ENCODE results near the gene TALDO1. TPM values are rescaled to one million over a fixed set of nuclear protein-coding genes. Genes with fewer than 3 reads are reported as not detected.

TALDO1 gene
- total and polyA plus RNA-seq, 10 donors = 108 to 292 (median 208) TPM

DNA sequence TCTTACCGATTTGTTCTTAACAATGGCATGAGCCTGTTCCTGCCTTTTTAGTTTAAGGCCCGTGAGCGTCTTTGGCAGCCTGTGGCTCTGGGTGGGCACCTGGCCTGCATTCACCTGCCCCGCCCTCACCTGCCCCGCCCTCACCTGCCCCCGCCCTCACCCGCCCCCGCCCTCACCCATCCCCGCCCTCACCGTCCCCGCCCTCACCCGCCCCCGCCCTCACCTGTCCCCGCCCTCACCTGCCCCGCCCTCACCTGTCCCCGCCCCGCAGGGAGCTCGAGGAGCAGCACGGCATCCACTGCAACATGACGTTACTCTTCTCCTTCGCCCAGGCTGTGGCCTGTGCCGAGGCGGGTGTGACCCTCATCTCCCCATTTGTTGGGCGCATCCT, 15.8 kb downstream of the TALDO1 start:
- peaks cover 0 to 12% (median 0%) of the 10 kb centered on the region in 6 donors for H3K4me1 ChIP-seq
- no peaks in the 10 kb centered on the region for H3K9me3 ChIP-seq
- TF ChIP-seq, protein P1, sequence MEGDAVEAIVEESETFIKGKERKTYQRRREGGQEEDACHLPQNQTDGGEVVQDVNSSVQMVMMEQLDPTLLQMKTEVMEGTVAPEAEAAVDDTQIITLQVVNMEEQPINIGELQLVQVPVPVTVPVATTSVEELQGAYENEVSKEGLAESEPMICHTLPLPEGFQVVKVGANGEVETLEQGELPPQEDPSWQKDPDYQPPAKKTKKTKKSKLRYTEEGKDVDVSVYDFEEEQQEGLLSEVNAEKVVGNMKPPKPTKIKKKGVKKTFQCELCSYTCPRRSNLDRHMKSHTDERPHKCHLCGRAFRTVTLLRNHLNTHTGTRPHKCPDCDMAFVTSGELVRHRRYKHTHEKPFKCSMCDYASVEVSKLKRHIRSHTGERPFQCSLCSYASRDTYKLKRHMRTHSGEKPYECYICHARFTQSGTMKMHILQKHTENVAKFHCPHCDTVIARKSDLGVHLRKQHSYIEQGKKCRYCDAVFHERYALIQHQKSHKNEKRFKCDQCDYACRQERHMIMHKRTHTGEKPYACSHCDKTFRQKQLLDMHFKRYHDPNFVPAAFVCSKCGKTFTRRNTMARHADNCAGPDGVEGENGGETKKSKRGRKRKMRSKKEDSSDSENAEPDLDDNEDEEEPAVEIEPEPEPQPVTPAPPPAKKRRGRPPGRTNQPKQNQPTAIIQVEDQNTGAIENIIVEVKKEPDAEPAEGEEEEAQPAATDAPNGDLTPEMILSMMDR (IDR thresholded peaks at IDR 0.05 in 8 of 11, conservative IDR thresholded peaks at IDR 0.05 in 3 of 11) = no peak
- TF ChIP-seq POLR2A (IDR thresholded peaks at IDR 0.05) (no peak), POLR2AphosphoS5 (IDR thresholded peaks at IDR 0.05) (no peak)
- peaks cover 3 to 100% (median 83%) of the 10 kb centered on the region in 6 donors for H3K36me3 ChIP-seq
- no peak overlapping the region for H3K4me3 ChIP-seq
- 83 to 97% (median 89%) methylated on average over 11 to 24 of the region's 24 CpGs for WGBS, 5 donors
- no peaks in the 10 kb centered on the region for H3K27me3 ChIP-seq (replicated peaks in 1 of 7)
- H3K27ac ChIP-seq = no peak overlapping the region
- intact Hi-C loops (cut with DNase I; ENCODE audit: low total_unique reads) = no loop called here
- DNase-seq = no peak

DNA sequence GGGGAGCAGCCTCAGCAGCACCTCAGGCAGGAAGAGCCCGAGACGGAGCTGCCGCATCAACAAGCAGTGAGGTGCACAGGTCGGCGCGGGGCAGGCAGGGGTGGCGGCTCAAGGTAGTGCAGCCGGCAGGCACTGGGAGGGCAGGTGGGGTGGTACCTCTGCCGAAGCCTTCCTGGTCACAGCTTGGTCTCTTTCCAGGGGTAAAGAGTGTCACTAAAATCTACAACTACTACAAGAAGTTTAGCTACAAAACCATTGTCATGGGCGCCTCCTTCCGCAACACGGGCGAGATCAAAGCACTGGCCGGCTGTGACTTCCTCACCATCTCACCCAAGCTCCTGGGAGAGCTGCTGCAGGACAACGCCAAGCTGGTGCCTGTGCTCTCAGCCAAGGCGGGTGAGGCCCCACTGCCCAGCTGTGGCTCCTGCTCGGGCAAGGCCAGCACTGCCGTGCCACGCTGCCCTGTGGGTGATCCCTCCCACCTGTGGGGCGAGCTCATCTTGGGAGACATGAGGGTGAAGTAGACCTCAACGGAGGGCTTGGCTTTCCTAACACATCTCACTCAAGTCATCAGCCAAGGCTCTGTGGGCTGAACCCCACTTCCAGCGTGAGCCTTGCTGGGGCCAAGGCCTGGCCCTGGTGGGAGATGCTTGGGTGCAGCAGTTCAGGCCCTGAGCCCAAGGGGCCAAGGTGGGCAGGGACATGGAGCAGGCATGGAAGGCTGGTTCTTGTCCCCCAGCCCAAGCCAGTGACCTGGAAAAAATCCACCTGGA, 16.5 kb downstream of the TALDO1 start:
- peaks cover 0 to 12% (median 0%) of the 10 kb centered on the region in 6 donors for H3K4me1 ChIP-seq
- DNase-seq = peak; percentile 76
- H3K27ac ChIP-seq = no peak overlapping the region
- H3K9me3 ChIP-seq = no peaks in the 10 kb centered on the region
- H3K36me3 ChIP-seq = peaks cover 3 to 100% (median 77%) of the 10 kb centered on the region in 6 donors
- H3K27me3 ChIP-seq (replicated peaks in 1 of 7) = no peaks in the 10 kb centered on the region
- no peak overlapping the region for H3K4me3 ChIP-seq
- TF ChIP-seq, protein P1 (IDR thresholded peaks at IDR 0.05 in 8 of 11, conservative IDR thresholded peaks at IDR 0.05 in 3 of 11) = no peak
- TF ChIP-seq POLR2A (IDR thresholded peaks at IDR 0.05) = no peak
- peak; percentile 26 to 81 (median 46) for TF ChIP-seq POLR2AphosphoS5 (IDR thresholded peaks at IDR 0.05)
- intact Hi-C loops (cut with DNase I; ENCODE audit: low total_unique reads) = no loop called here
- 82 to 93% (median 89%) methylated on average over 17 to 22 of the region's 22 CpGs for WGBS, 5 donors

DNA sequence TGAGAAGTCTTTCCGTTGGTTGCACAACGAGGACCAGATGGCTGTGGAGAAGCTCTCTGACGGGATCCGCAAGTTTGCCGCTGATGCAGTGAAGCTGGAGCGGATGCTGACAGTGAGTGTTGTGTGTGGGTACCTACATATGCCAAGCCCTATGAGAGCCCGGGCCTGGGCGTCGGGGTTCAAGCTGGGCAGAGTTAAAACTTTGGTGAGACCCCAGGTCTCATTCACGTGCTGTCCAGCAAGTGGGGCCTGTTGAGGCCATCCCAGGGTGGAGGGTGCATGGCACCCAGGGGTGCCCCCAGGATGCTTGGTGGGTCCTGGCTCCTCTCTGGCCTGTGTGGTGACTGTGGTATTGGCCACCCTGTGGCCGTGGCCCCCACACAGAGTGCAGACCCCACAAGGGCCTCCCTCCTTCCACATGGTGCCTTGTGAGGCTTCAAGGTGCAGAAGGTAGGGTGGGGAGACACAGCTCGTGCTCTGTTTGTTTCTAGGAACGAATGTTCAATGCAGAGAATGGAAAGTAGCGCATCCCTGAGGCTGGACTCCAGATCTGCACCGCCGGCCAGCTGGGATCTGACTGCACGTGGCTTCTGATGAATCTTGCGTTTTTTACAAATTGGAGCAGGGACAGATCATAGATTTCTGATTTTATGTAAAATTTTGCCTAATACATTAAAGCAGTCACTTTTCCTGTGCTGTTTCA, 17.2 kb downstream of the TALDO1 start:
- Histone ChIP-seq H3K27me3 (replicated peaks in 1 of 7) (no peaks in the 10 kb centered on the region), H3K4me3 (no peak overlapping the region), H3K9me3 (no peaks in the 10 kb centered on the region), H3K27ac (no peak overlapping the region), H3K4me1 (peaks cover 0 to 12% (median 0%) of the 10 kb centered on the region in 6 donors), H3K36me3 (peaks cover 3 to 100% (median 70%) of the 10 kb centered on the region in 6 donors)
- intact Hi-C loops (cut with DNase I; ENCODE audit: low total_unique reads) = no loop called here
- 85 to 93% (median 90%) methylated on average over 16 to 18 of the region's 18 CpGs for WGBS, 5 donors
- no peak for TF ChIP-seq POLR2AphosphoS5 (IDR thresholded peaks at IDR 0.05)
- TF ChIP-seq, protein P1 (IDR thresholded peaks at IDR 0.05 in 8 of 11, conservative IDR thresholded peaks at IDR 0.05 in 3 of 11) = no peak
- DNase-seq = no peak

Data from spleen (tissue), 11 donors.